ENCODE data around the gene SPTB.

The SPTB gene

DNA sequence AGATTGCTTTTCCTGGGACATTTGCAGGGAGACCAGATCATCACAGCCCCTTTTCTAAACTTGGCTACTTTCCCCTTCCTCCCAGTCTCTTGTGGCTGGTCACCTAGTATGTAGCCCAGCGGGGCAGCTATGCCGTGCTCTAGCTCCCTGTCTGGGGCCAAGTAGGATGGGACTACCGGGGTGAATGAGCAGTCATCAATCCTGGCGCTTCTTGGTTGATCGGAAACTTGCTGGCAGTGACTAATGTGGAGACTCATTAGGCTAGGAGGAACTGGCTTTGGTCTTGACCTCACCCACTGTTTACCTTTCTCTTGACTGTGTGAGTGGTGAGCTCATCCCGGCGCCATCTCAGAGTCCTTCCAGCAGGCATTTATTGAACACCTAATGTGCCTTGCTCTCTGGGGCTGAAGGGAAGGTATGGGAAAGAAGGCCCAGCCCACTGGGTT, 159.6 kb downstream of the SPTB start (continued):
- TF ChIP-seq, protein P1, sequence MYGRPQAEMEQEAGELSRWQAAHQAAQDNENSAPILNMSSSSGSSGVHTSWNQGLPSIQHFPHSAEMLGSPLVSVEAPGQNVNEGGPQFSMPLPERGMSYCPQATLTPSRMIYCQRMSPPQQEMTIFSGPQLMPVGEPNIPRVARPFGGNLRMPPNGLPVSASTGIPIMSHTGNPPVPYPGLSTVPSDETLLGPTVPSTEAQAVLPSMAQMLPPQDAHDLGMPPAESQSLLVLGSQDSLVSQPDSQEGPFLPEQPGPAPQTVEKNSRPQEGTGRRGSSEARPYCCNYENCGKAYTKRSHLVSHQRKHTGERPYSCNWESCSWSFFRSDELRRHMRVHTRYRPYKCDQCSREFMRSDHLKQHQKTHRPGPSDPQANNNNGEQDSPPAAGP (tag by site-specific recombination; IDR thresholded peaks at IDR 0.05), result peak; percentile 66; the same call in 1 of the 2 replicates
- TF ChIP-seq, protein P2, sequence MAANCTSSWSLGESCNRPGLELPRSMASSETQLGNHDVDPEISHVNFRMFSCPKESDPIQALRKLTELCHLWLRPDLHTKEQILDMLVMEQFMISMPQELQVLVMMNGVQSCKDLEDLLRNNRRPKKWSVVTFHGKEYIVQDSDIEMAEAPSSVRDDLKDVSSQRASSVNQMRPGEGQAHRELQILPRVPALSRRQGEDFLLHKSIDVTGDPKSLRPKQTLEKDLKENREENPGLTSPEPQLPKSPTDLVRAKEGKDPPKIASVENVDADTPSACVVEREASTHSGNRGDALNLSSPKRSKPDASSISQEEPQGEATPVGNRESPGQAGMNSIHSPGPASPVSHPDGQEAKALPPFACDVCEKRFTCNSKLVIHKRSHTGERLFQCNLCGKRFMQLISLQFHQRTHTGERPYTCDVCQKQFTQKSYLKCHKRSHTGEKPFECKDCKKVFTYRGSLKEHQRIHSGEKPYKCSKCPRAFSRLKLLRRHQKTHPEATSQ (tag by site-specific recombination; IDR thresholded peaks at IDR 0.05), result no peak
- TF ChIP-seq ZNF335 (tag by site-specific recombination; conservative IDR thresholded peaks at IDR 0.05) (peak; percentile 71), KLF8 (tag by site-specific recombination; IDR thresholded peaks at IDR 0.05) (0 out of 2 replicates have a peak, but pooled peaks have one; percentile 40), ZNF366 (tag by site-specific recombination; conservative IDR thresholded peaks at IDR 0.05) (peak; percentile 66; the same call in 1 of the 2 replicates), ZNF626 (tag by site-specific recombination; IDR thresholded peaks at IDR 0.05) (no peak), ZNF423 (tag by site-specific recombination; IDR thresholded peaks at IDR 0.05) (0 out of 2 replicates have a peak, but pooled peaks have one; percentile 22), OSR2 (tag by site-specific recombination; IDR thresholded peaks at IDR 0.05) (peak; percentile 56), ZIC2 (tag by site-specific recombination; IDR thresholded peaks at IDR 0.05) (peak; percentile 92), ZNF670 (tag by site-specific recombination; IDR thresholded peaks at IDR 0.05; ENCODE audit: low read depth) (no peak), ZNF157 (tag by site-specific recombination; IDR thresholded peaks at IDR 0.05) (no peak), BCL11A (tag by site-specific recombination; IDR thresholded peaks at IDR 0.05; ENCODE audit: low read depth) (peak; percentile 44; the same call in 1 of the 2 replicates), KLF10 (tag by site-specific recombination; IDR thresholded peaks at IDR 0.05) (0 out of 2 replicates have a peak, but pooled peaks have one; percentile 25), ZNF660 (tag by site-specific recombination; IDR thresholded peaks at IDR 0.05) (0 out of 2 replicates have a peak, but pooled peaks have one; percentile 40), ZSCAN18 (tag by site-specific recombination; IDR thresholded peaks at IDR 0.05) (no peak), ZBTB17 (tag by site-specific recombination; IDR thresholded peaks at IDR 0.05) (peak; percentile 80), ZNF600 (tag by site-specific recombination; IDR thresholded peaks at IDR 0.05) (peak; percentile 54), ZNF530 (tag by site-specific recombination; IDR thresholded peaks at IDR 0.05; ENCODE audit: low read depth) (no peak), INSM2 (tag by site-specific recombination; IDR thresholded peaks at IDR 0.05) (0 out of 2 replicates have a peak, but pooled peaks have one; percentile 42), ZNF549 (tag by site-specific recombination; IDR thresholded peaks at IDR 0.05) (no peak), GLIS1 (tag by site-specific recombination; IDR thresholded peaks at IDR 0.05) (peak; percentile 52; the same call in 1 of the 2 replicates), ZEB2 (tag by site-specific recombination; IDR thresholded peaks at IDR 0.05) (0 out of 2 replicates have a peak, but pooled peaks have one; percentile 49), ZNF19 (tag by site-specific recombination; IDR thresholded peaks at IDR 0.05; ENCODE audit: low read depth) (no peak), ZNF174 (tag by site-specific recombination; IDR thresholded peaks at IDR 0.05) (no peak), PRDM10 (tag by site-specific recombination; IDR thresholded peaks at IDR 0.05) (0 out of 2 replicates have a peak, but pooled peaks have one; percentile 35)
- TF ChIP-seq, protein P3, sequence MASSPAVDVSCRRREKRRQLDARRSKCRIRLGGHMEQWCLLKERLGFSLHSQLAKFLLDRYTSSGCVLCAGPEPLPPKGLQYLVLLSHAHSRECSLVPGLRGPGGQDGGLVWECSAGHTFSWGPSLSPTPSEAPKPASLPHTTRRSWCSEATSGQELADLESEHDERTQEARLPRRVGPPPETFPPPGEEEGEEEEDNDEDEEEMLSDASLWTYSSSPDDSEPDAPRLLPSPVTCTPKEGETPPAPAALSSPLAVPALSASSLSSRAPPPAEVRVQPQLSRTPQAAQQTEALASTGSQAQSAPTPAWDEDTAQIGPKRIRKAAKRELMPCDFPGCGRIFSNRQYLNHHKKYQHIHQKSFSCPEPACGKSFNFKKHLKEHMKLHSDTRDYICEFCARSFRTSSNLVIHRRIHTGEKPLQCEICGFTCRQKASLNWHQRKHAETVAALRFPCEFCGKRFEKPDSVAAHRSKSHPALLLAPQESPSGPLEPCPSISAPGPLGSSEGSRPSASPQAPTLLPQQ (tag by site-specific recombination; IDR thresholded peaks at IDR 0.05), result 0 out of 2 replicates have a peak, but pooled peaks have one; percentile 35
- TF ChIP-seq, protein P4, sequence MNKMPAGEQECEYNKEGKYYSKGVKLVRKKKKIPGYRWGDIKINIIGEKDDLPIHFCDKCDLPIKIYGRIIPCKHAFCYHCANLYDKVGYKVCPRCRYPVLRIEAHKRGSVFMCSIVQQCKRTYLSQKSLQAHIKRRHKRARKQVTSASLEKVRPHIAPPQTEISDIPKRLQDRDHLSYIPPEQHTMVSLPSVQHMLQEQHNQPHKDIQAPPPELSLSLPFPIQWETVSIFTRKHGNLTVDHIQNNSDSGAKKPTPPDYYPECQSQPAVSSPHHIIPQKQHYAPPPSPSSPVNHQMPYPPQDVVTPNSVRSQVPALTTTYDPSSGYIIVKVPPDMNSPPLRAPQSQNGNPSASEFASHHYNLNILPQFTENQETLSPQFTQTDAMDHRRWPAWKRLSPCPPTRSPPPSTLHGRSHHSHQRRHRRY (tag by site-specific recombination; IDR thresholded peaks at IDR 0.05), result no peak

All from HEK293 (cell line).